A549 (cell line): ENCODE results near the gene SERINC5. TPM values are rescaled to one million over a fixed set of nuclear protein-coding genes. Genes with fewer than 3 reads are reported as not detected.

ENCODE experiments used
- ATAC-seq, 2 experiments: fragments of 200-7000 bp in 1 of 2; fragments of >200 bp in 1 of 2; cut with Nextera tagmentation in 1 of 2; cut with Tn5 transposase in 1 of 2; 3 replicates each; pipeline versions ENCODE4 v1.8.0 to v1.9.1; 2018 to 2020; ENCODE audit warnings: mild to moderate bottlenecking in 1 of 2, moderate library complexity in 1 of 2
- CTCF ChIA-PET: fragments of 300-600 bp; sonication (Branson Sonifier 250); formaldehyde crosslinking; extraction: SDS; loops from one replicate; lab custom pipeline; 2021; ENCODE audit warnings: antibody characterized with exemption, inconsistent platforms; lab: Yijun Ruan, JAX
- POLR2A ChIA-PET: fragments of 350-600 bp; formaldehyde crosslinking; extraction: SDS; loops from one replicate; lab custom pipeline; 2021; ENCODE audit warnings: antibody characterized with exemption, inconsistent platforms; lab: Yijun Ruan, JAX
- DNase-seq, 2 experiments: peaks; one replicate each; pipeline versions ENCODE4 v3.0.0 to v3.0.0-alpha.2; 2011 to 2016; ENCODE audit warnings: low read depth in 1 of 2, low spot score in 1 of 2
- FAIRE-seq: peaks from 2 replicates; lab custom pipeline; 2011; peaks lifted over from hg19 to GRCh38; lab: Jason Lieb, UNC
- H3K27ac ChIP-seq, 2 experiments: fragments of >200 bp; sonication (Bioruptor Twin); formaldehyde crosslinking; 3 replicates each; pipeline ENCODE4 v1.5.1; 2016 to 2017
- H3K4me1 ChIP-seq: fragments of >200 bp; sonication (Bioruptor Twin); formaldehyde crosslinking; 3 replicates; pipeline ENCODE4 v1.6.1; 2016
- H3K4me2 ChIP-seq: fragments of >200 bp; sonication (Bioruptor Twin); formaldehyde crosslinking; 3 replicates; pipeline ENCODE4 v1.6.1; 2016
- H3K4me3 ChIP-seq: fragments of >200 bp; sonication (Bioruptor Twin); formaldehyde crosslinking; 3 replicates; pipeline ENCODE4 v1.5.1; 2016
- H3K9me3 ChIP-seq: fragments of >200 bp; sonication (Bioruptor Twin); formaldehyde crosslinking; 3 replicates; pipeline ENCODE4 v1.6.1; 2016
- BCL3 ChIP-seq: fragments of >200 bp; sonication (Bioruptor Twin); formaldehyde crosslinking; IDR thresholded peaks from 3 replicates; pipeline ENCODE4 v1.6.1; 2016
- BHLHE40 ChIP-seq: IDR thresholded peaks from 2 replicates; pipeline ENCODE4 v1.6.1; 2012; ENCODE audit warnings: low read depth, low read length, inconsistent platforms
- CBX2 ChIP-seq: fragments of 200-600 bp; sonication (generic); IDR thresholded peaks from 2 replicates; pipeline ENCODE4 v1.6.1; 2016; ENCODE audit warnings: low read depth, mild to moderate bottlenecking, borderline replicate concordance
- CEBPB ChIP-seq, 2 experiments: fragments of >200 bp in 1 of 2; sonication (Bioruptor Twin) in 1 of 2; formaldehyde crosslinking in 1 of 2; IDR thresholded peaks; 2 replicates each; pipeline ENCODE4 v1.6.1; 2012 to 2016
- EHF ChIP-seq: fragments of 250-450 bp; sonication (Bioruptor Pico); IDR thresholded peaks from 2 replicates; pipeline ENCODE4 v1.5.0; 2020; ENCODE audit warnings: mild to moderate bottlenecking
- ELK1 ChIP-seq: fragments of 150-350 bp; IDR thresholded peaks from 2 replicates; pipeline ENCODE4 v1.6.1; 2014; ENCODE audit warnings: low read depth, mild to moderate bottlenecking, low read length
- ESRRA ChIP-seq: fragments of 150-350 bp; IDR thresholded peaks from 2 replicates; pipeline ENCODE4 v1.6.1; 2014; ENCODE audit warnings: mild to moderate bottlenecking, low read length, borderline replicate concordance
- GATA3 ChIP-seq: IDR thresholded peaks from 2 replicates; pipeline ENCODE4 v1.6.1; 2012; ENCODE audit warnings: borderline replicate concordance
- HDAC2 ChIP-seq: fragments of 200-600 bp; sonication (generic); IDR thresholded peaks from 2 replicates; pipeline ENCODE4 v1.6.1; 2016
- HES2 ChIP-seq: fragments of >200 bp; sonication (Bioruptor Twin); formaldehyde crosslinking; IDR thresholded peaks from 2 replicates; pipeline ENCODE4 v1.6.1; 2016
- HOXB13 ChIP-seq: fragments of 250-450 bp; sonication (Bioruptor Pico); IDR thresholded peaks from 2 replicates; pipeline ENCODE4 v1.5.0; 2020; ENCODE audit warnings: low read depth, mild to moderate bottlenecking, moderate library complexity
- HOXB5 ChIP-seq: fragments of 250-450 bp; sonication (Bioruptor Pico); IDR thresholded peaks from 2 replicates; pipeline ENCODE4 v1.5.0; 2020; ENCODE audit warnings: mild to moderate bottlenecking, moderate library complexity
- JUNB ChIP-seq: fragments of >200 bp; sonication (Bioruptor Twin); formaldehyde crosslinking; IDR thresholded peaks from 2 replicates; pipeline ENCODE4 v1.6.1; 2016
- KDM5A ChIP-seq: fragments of 200-600 bp; sonication (generic); IDR thresholded peaks from 2 replicates; pipeline ENCODE4 v1.6.1; 2016; ENCODE audit warnings: antibody characterized with exemption, mild to moderate bottlenecking
- MYC ChIP-seq: IDR thresholded peaks from 2 replicates; pipeline ENCODE4 v1.6.1; 2012; ENCODE audit warnings: mild to moderate bottlenecking, inconsistent platforms, low read length, improper control_type of control experiment, borderline replicate concordance
- NFE2L2 ChIP-seq: fragments of 150-350 bp; conservative IDR thresholded peaks from 2 replicates; pipeline ENCODE4 v1.6.1; 2014; ENCODE audit warnings: low read length
- PHF8 ChIP-seq: fragments of 200-600 bp; sonication (generic); IDR thresholded peaks from 2 replicates; pipeline ENCODE4 v1.6.1; 2016; ENCODE audit warnings: low read depth, mild to moderate bottlenecking, antibody characterized with exemption, moderate library complexity, borderline replicate concordance
- RARB ChIP-seq: fragments of 250-450 bp; sonication (Bioruptor Pico); IDR thresholded peaks from 2 replicates; pipeline ENCODE4 v1.8.0; 2021; ENCODE audit warnings: mild to moderate bottlenecking, moderate library complexity
- RNF2 ChIP-seq: fragments of 200-600 bp; sonication (generic); IDR thresholded peaks from 2 replicates; pipeline ENCODE4 v1.6.1; 2016; ENCODE audit warnings: low read depth, mild to moderate bottlenecking, antibody characterized with exemption, moderate library complexity, borderline replicate concordance
- SMC3 ChIP-seq: fragments of >200 bp; sonication (Bioruptor Twin); formaldehyde crosslinking; IDR thresholded peaks from 3 replicates; pipeline ENCODE4 v1.6.1; 2018; ENCODE audit warnings: inconsistent platforms
- TFCP2L1 ChIP-seq: fragments of 250-450 bp; sonication (Bioruptor Pico); IDR thresholded peaks from 2 replicates; pipeline ENCODE4 v1.5.0; 2021; ENCODE audit warnings: mild to moderate bottlenecking
- ZNF302 ChIP-seq: fragments of 250-450 bp; sonication (Bioruptor Pico); IDR thresholded peaks from 2 replicates; pipeline ENCODE4 v1.9.0; 2021; ENCODE audit warnings: inconsistent platforms, mild to moderate bottlenecking, moderate library complexity
- ZSCAN20 ChIP-seq: fragments of 250-450 bp; sonication (Bioruptor Pico); IDR thresholded peaks from 2 replicates; pipeline ENCODE4 v1.8.0; 2022; ENCODE audit warnings: mild to moderate bottlenecking, moderate library complexity
- WGBS: methylation state at CpG from one replicate; pipeline ENCODE4 v1.1.6; 2017; ENCODE audit errors: missing lambda C conversion rate; 5-methylcytosine and 5-hydroxymethylcytosine counted together
- polyA plus RNA-seq, 4 experiments: library from polyadenylated mRNA; depleted of rRNA in 3 of 4; stranded (reverse); fragments of >200 nt; fragmentation: RNase III in 1 of 4; extraction: RNeasy Plus Mini Kit Qiagen cat#74134 plus additional on column Dnase treatment in 1 of 4; gene quantifications; 2 replicates in 3 of 4; 3 replicates in 1 of 4; pipeline ENCODE4 v1.2.3, GENCODE V29; 2011 to 2017
- TF ChIP-seq, protein P1 (sequence below): IDR thresholded peaks from 2 replicates; pipeline ENCODE4 v1.6.1; 2012
- TF ChIP-seq, protein P2 (sequence below): fragments of 450-650 bp; IDR thresholded peaks from 2 replicates; pipeline ENCODE4 v1.6.1; 2014; ENCODE audit warnings: antibody characterized with exemption
- TF ChIP-seq, protein P3 (sequence below): IDR thresholded peaks from 2 replicates; pipeline ENCODE4 v1.6.1; 2012

Gene SERINC5
- polyA plus RNA-seq, 2 of the 4 experiments (the other 2 are of a cell fraction), result 7.0 to 13.4 TPM

- no peak for TF ChIP-seq ZNF302 (CRISPR knock-in tag)
- TF ChIP-seq, protein P1, sequence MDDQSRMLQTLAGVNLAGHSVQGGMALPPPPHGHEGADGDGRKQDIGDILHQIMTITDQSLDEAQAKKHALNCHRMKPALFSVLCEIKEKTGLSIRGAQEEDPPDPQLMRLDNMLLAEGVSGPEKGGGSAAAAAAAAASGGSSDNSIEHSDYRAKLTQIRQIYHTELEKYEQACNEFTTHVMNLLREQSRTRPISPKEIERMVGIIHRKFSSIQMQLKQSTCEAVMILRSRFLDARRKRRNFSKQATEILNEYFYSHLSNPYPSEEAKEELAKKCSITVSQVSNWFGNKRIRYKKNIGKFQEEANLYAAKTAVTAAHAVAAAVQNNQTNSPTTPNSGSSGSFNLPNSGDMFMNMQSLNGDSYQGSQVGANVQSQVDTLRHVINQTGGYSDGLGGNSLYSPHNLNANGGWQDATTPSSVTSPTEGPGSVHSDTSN, result no peak
- TF ChIP-seq SMC3, result no peak
- TF ChIP-seq HOXB5 (CRISPR knock-in tag), result no peak
- no peak for TF ChIP-seq PHF8
- no peak for TF ChIP-seq BCL3
- TF ChIP-seq, protein P2, sequence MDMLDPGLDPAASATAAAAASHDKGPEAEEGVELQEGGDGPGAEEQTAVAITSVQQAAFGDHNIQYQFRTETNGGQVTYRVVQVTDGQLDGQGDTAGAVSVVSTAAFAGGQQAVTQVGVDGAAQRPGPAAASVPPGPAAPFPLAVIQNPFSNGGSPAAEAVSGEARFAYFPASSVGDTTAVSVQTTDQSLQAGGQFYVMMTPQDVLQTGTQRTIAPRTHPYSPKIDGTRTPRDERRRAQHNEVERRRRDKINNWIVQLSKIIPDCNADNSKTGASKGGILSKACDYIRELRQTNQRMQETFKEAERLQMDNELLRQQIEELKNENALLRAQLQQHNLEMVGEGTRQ, result no peak
- TF ChIP-seq ESRRA, result no peak
- TF ChIP-seq CBX2, result no peak
- no peak overlapping the region for H3K27ac ChIP-seq
- ChIA-PET POLR2A (interaction anchor here (0.5 kb wide), 1 partner anchor 180 kb away, joined by 3 read pairs; no protein-coding TSS in a partner anchor), CTCF (interaction anchor here (0.8 to 8.6 kb wide), 8 partner anchors 10 to 236 kb away, joined by 3 to 75 read pairs (median 4); no protein-coding TSS in a partner anchor)
- 77% methylated on average over 5 of the region's 5 CpGs for WGBS
- H3K4me1 ChIP-seq, result no peaks in the 10 kb centered on the region
- no peak for ATAC-seq
- H3K9me3 ChIP-seq, result no peaks in the 10 kb centered on the region
- FAIRE-seq, result no peak
- no peak overlapping the region for H3K4me2 ChIP-seq
- DNase-seq, result no peak
- H3K4me3 ChIP-seq, result no peak overlapping the region
Observed at GRCh38 chr5:80094236-80094738, 161.6 kb downstream of the SERINC5 start.

DNA sequence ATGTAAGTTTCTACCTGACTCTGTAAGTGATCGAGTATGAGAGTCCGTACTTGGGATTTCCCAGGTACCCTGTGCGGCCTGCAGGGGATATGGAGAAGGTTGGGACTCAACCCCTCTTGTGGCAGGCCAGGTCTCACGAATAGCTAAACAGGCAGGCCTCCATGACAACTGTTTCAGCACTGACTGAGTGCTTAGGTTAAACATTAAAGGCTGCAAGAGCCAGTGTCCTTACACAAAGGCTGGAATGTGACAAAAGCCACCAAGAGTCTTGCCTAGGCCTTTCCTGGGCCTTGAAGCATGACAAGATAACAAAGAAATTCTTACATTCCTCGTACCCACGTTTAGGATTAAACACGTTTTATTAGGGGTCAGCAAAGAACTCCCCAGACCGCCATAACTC is 162.1 kb downstream of the SERINC5 start:
- no peaks in the 10 kb centered on the region for H3K9me3 ChIP-seq
- no peaks in the 10 kb centered on the region for H3K4me1 ChIP-seq
- CTCF ChIA-PET, result interaction anchor here (0.8 to 8.6 kb wide), 5 partner anchors 9 to 214 kb away, joined by 3 to 75 read pairs (median 3); no protein-coding TSS in a partner anchor
- TF ChIP-seq RNF2 (no peak), BHLHE40 (no peak), HES2 (no peak), PHF8 (no peak), HDAC2 (no peak)
- TF ChIP-seq, all 56 proteins: peak for 0
- FAIRE-seq (no peak), DNase-seq (peak in 1 of 2 experiments; percentile 6), ATAC-seq (peak in 1 of 2 experiments; percentile 38; a peak in 3 of 6 replicates)
- 65% methylated on average over 8 of the region's 8 CpGs for WGBS
- no peak overlapping the region for H3K4me3 ChIP-seq
- POLR2A ChIA-PET, result interaction anchor here (0.5 kb wide), 1 partner anchor 181 kb away, joined by 3 read pairs; no protein-coding TSS in a partner anchor
- H3K4me2 ChIP-seq, result no peak overlapping the region
- H3K27ac ChIP-seq, result no peak overlapping the region

GRCh38 chr5:80092486-80093107 is 163.3 kb downstream of the SERINC5 start:
- H3K4me1 ChIP-seq, result no peaks in the 10 kb centered on the region
- no peak for DNase-seq
- CTCF ChIA-PET, result interaction anchor here (0.8 to 4.5 kb wide), 26 partner anchors 8 to 581 kb away, joined by 3 to 161 read pairs (median 6); no protein-coding TSS in a partner anchor
- H3K27ac ChIP-seq, result no peak overlapping the region
- no peak overlapping the region for H3K4me3 ChIP-seq
- no peaks in the 10 kb centered on the region for H3K9me3 ChIP-seq
- no peak for FAIRE-seq
- 83% methylated on average over 8 of the region's 8 CpGs for WGBS
- ATAC-seq, result peak in 1 of 2 experiments; percentile 15; a peak in 1 of 6 replicates
- no peak overlapping the region for H3K4me2 ChIP-seq
- POLR2A ChIA-PET, result interaction anchor here (1.2 kb wide), 1 partner anchor 163 kb away, joined by 6 read pairs; the partner anchor contains the start of gene SERINC5
- TF ChIP-seq RNF2, result no peak
- TF ChIP-seq TFCP2L1 (CRISPR knock-in tag), result no peak
- no peak for TF ChIP-seq MYC
- TF ChIP-seq KDM5A, result no peak
- no peak for TF ChIP-seq JUNB
- TF ChIP-seq, protein P3, sequence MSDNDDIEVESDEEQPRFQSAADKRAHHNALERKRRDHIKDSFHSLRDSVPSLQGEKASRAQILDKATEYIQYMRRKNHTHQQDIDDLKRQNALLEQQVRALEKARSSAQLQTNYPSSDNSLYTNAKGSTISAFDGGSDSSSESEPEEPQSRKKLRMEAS, result no peak
- no peak for TF ChIP-seq GATA3
- TF ChIP-seq EHF (CRISPR knock-in tag), result no peak
- no peak for TF ChIP-seq CEBPB (IDR thresholded peaks at IDR 0.05)
- no peak for TF ChIP-seq NFE2L2
- no peak for TF ChIP-seq ZSCAN20 (CRISPR knock-in tag)
- no peak for TF ChIP-seq HOXB13
- TF ChIP-seq HOXB5 (CRISPR knock-in tag), result no peak
- TF ChIP-seq ZNF302 (CRISPR knock-in tag), result no peak
- TF ChIP-seq RARB, result no peak
- no peak for TF ChIP-seq ELK1
- no peak for TF ChIP-seq ESRRA
- no peak for TF ChIP-seq BCL3
